Prostate gland (tissue), 2 donors: ENCODE measurements around the gene FRMD1. TPM values are rescaled to one million over a fixed set of nuclear protein-coding genes. Genes with fewer than 3 reads are reported as not detected.

Source experiments
- DNase-seq: peaks from one replicate; pipeline ENCODE4 v3.0.0-alpha.2; 2019; ENCODE audit warnings: low spot score
- H3K27ac ChIP-seq, 2 donors: fragments of 200-600 bp; sonication (generic); 2 replicates each; pipeline ENCODE4 v1.5.1; 2017 to 2019
- H3K27me3 ChIP-seq: fragments of 200-600 bp; sonication (generic); replicated peaks from 2 replicates; pipeline ENCODE4 v1.5.1; 2019; ENCODE audit not compliant: insufficient read depth
- H3K36me3 ChIP-seq, 2 donors: fragments of 200-600 bp; sonication (generic); 1 replicate in 1 of 2; 2 replicates in 1 of 2; pipeline versions ENCODE4 v1.5.1 to v1.8.1; 2017 to 2019
- H3K4me1 ChIP-seq: fragments of 200-600 bp; sonication (generic); replicated peaks from 2 replicates; pipeline ENCODE4 v1.5.1; 2019
- H3K4me3 ChIP-seq, 2 donors: fragments of 200-600 bp; sonication (generic); 2 replicates each; pipeline ENCODE4 v1.5.1; 2017 to 2019
- H3K9me3 ChIP-seq: fragments of 200-600 bp; sonication (generic); 2 replicates; pipeline ENCODE4 v1.5.1; 2017
- CTCF ChIP-seq, 4 experiments: fragments of 200-600 bp in 2 of 4; fragments of 450-650 bp in 2 of 4; sonication (generic) in 2 of 4; IDR thresholded peaks; 1 replicate in 3 of 4; 2 replicates in 1 of 4; pipeline ENCODE4 v1.5.1; 2016 to 2019; ENCODE audit warnings: antibody characterized with exemption in 4 of 4, mild to moderate bottlenecking in 2 of 4, moderate library complexity in 2 of 4
- POLR2A ChIP-seq: fragments of 450-650 bp; IDR thresholded peaks from one replicate; pipeline ENCODE4 v1.6.1; 2016; ENCODE audit warnings: antibody characterized with exemption, mild to moderate bottlenecking
- POLR2AphosphoS5 ChIP-seq: sonication (generic); formaldehyde crosslinking; IDR thresholded peaks from one replicate; pipeline ENCODE4 v1.6.1; 2017; ENCODE audit warnings: antibody characterized with exemption
- WGBS: methylation state at CpG from one replicate; pipeline ENCODE4 v1.1.5; 2018; 5-methylcytosine and 5-hydroxymethylcytosine counted together
- intact Hi-C: fragments of 100-400 bp; cut with DNase I; formaldehyde crosslinking; loops from one replicate; pipeline ENCODE4 v1.14.2; 2022
- total RNA-seq, 2 donors: library from RNA; depleted of rRNA; stranded (reverse); fragments of >200 nt; gene quantifications; one replicate each; pipeline ENCODE4 v1.1.0, GENCODE V29; 2016

FRMD1 gene
- total RNA-seq, 2 donors from 2014 or later, result 0.18 to 2.2 TPM

- 95% methylated on average over 6 of the region's 6 CpGs for WGBS
- H3K4me3 ChIP-seq, result no peak overlapping the region
- no peak for DNase-seq
- no peaks in the 10 kb centered on the region for H3K9me3 ChIP-seq
- no peaks in the 10 kb centered on the region for H3K27me3 ChIP-seq
- H3K4me1 ChIP-seq, result no peaks in the 10 kb centered on the region
- no peak overlapping the region for H3K27ac ChIP-seq
- H3K36me3 ChIP-seq, result no peaks in the 10 kb centered on the region
- TF ChIP-seq POLR2AphosphoS5, result no peak
- TF ChIP-seq POLR2A, result no peak
- no peak for TF ChIP-seq CTCF (IDR thresholded peaks at IDR 0.05)
- intact Hi-C loops, result no loop called here
Observed at GRCh38 chr6:168005796-168006195, 73.2 kb downstream of the FRMD1 start.

GRCh38 chr6:168004945-168005344 is 74.1 kb downstream of the FRMD1 start:
- 97% methylated on average over 11 of the region's 11 CpGs for WGBS
- no peak for DNase-seq
- intact Hi-C loops, result no loop called here
- TF ChIP-seq CTCF (IDR thresholded peaks at IDR 0.05) (no peak), POLR2A (no peak), POLR2AphosphoS5 (no peak)
- no peak overlapping the region for H3K27ac ChIP-seq
- H3K27me3 ChIP-seq, result no peaks in the 10 kb centered on the region
- H3K4me3 ChIP-seq, result no peak overlapping the region
- H3K9me3 ChIP-seq, result no peaks in the 10 kb centered on the region
- no peaks in the 10 kb centered on the region for H3K4me1 ChIP-seq
- H3K36me3 ChIP-seq, result no peaks in the 10 kb centered on the region

GRCh38 chr6:168004023-168004422 is 75.0 kb downstream of the FRMD1 start:
- no peaks in the 10 kb centered on the region for H3K9me3 ChIP-seq
- TF ChIP-seq CTCF (IDR thresholded peaks at IDR 0.05) (no peak), POLR2AphosphoS5 (no peak), POLR2A (no peak)
- intact Hi-C loops, result no loop called here
- H3K36me3 ChIP-seq, result no peaks in the 10 kb centered on the region
- H3K4me3 ChIP-seq, result no peak overlapping the region
- H3K27ac ChIP-seq, result no peak overlapping the region
- no peaks in the 10 kb centered on the region for H3K4me1 ChIP-seq
- no peak for DNase-seq
- H3K27me3 ChIP-seq, result no peaks in the 10 kb centered on the region
- WGBS, result 82% methylated on average over 7 of the region's 7 CpGs

Other genes with a start within 250 kb of the FRMD1 start
- gene KIF25, start 81.5 kb downstream of the FRMD1 start, total RNA-seq, result under 1 TPM; 0.28 to 0.82 TPM
- gene DACT2, start 240.6 kb upstream of the FRMD1 start, total RNA-seq, result 10 to 100 TPM; 22.1 to 28.1 TPM